GM12801 (cell line): ENCODE measurements around the gene SRRM3.

ENCODE experiments used
- CTCF ChIP-seq: IDR thresholded peaks from one replicate; pipeline ENCODE4 v1.5.1; 2011; ENCODE audit warnings: control low read depth; ENCODE audit not compliant: insufficient read length; ENCODE audit errors: extremely low read depth

SRRM3 gene, protein sequence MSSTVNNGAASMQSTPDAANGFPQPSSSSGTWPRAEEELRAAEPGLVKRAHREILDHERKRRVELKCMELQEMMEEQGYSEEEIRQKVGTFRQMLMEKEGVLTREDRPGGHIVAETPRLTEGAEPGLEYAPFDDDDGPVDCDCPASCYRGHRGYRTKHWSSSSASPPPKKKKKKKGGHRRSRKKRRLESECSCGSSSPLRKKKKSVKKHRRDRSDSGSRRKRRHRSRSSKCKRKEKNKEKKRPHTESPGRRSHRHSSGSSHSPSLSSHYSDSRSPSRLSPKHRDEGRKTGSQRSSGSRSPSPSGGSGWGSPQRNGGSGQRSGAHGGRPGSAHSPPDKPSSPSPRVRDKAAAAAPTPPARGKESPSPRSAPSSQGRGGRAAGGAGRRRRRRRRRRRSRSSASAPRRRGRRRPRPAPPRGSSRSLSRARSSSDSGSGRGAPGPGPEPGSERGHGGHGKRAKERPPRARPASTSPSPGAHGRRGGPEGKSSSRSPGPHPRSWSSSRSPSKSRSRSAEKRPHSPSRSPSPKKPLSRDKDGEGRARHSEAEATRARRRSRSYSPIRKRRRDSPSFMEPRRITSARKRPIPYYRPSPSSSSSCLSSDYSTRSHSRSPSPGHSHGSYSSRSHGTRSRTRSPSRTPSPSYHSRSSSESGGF

DNA sequence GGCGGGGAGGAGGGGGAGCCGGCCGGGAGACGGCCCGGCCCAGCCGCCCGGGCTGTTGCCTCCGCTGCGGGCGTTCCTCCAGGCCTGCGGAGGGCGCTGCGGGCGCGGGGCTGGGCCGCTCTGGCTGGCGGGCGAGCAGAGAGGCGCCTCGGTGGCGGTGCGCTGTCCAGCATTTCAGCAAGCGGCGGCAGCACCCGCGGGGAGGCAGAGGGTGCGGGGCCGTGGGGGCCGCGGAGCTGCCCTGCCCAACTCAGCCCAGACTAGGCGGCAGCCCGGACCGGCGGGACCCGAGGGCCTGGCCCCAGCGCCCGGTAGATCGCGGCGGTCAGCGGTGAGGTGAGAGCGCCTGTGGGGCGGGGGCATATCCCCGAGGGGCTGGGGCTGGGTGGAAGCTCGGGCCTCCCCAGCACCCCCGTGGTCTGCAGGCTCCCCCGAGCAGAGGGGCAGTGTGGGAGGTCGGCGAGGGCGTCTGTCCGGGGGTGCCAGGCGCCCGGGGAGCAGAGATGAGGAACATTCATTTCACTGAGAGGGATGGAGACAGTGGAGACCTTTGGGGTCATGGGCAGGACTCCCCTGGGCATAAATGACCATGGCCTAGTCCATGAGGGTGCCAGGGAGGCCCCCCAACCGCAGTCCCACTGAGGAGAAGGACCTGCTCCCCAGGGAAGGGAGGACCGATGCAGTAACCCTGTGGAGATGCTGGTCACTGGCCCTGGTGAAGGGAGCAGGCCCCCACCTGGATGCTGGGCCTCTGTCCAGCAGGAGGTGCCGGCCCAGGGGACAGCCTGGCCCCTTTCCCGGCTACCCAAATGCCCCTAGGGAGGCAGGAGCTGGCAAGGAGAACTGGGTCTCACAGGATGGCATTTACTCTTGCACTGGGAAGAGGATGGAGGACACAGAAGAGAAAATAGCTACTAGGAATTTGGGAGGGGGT lies at the start of gene SRRM3:
Gene SRRM3 (plus strand): TSS at position 165 of the 934 bp plus-strand sequence. CDS start 33,171 bp downstream, outside the sequence.
- no peak for TF ChIP-seq CTCF

DNA sequence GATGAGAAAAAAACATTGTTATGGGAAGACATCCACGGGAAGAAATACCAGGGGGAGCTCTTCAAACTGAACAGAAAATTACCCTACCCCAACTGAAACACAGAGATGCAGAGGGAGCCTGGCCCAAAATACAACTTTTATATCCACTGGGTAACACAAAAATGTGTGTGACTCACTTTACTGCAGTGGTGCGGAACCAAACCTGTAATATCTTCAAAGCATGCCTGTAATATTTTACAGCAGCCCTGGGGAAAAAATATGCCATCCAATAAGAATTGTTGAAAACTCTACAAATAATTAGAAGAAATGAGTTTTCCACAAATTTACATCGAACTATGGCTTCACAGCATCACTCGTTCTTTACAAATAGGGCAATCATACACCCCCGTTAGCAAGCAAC lies 49.8 kb upstream of the SRRM3 start:
- no peak for TF ChIP-seq CTCF

DNA sequence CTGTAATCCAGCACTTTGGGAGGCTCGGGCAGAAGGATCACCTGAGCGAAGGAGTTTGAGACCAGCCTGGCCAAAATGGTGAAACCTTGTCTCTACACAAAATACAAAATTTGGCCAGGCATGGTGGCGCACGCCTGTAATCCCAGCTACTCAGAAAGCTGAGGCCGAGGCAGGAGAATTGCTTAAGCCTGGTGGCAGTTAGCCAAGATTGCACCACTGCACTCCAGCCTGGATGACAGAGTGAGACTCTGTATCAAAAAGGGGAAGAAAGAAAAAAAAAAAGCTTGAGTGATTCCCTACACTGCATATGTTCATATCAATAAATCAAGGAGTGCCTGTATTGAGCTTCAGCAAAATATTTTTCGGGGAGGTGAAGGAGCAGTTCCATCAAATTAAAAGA lies 45.8 kb upstream of the SRRM3 start:
- TF ChIP-seq CTCF, result no peak

GRCh38 chr7:76165106-76165972 lies 36.4 kb upstream of the SRRM3 start:
- no peak for TF ChIP-seq CTCF

DNA sequence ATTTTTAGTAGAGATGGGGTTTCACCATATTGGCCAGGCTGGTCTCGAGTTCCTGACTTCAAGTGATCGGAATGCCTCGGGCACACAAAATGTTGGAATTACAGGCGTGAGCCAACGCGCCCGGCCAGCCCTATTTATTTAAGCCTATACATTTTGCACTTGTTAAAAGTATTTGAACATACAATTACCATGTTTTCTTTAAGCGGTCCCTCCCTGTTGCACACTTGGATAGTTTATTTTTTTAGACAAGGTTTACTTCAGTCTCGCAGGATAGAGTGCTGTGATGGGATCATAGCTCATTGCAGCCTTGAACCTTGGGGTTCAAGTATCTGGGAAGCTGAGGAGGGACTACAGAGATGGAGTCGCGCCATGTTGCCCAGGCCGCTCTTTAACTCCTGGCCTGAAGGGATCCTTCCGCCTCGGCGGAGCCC lies 35.7 kb upstream of the SRRM3 start:
- TF ChIP-seq CTCF, result no peak

- no peak for TF ChIP-seq CTCF
Measured at GRCh38 chr7:76166404-76167255, 35.1 kb upstream of the SRRM3 start.
